Right lobe of liver (tissue), 6 donors: Measurements from ENCODE around the gene TPPP. TPM values are rescaled to one million over a fixed set of nuclear protein-coding genes. Genes with fewer than 3 reads are reported as not detected.

ENCODE experiments used
- ATAC-seq, 4 donors: fragments of 200-7000 bp; cut with Tn5 transposase; one replicate each; pipeline ENCODE4 v1.9.1; 2020; ENCODE audit warnings: mild to moderate bottlenecking in 4 of 4, moderate library complexity in 4 of 4
- DNase-seq, 3 donors: peaks; one replicate each; pipeline ENCODE4 v3.0.0-alpha.2; 2020
- H3K27ac ChIP-seq, 3 donors: fragments of 200-600 bp; one replicate each; pipeline ENCODE4 v1.8.0; 2022
- H3K27me3 ChIP-seq, 2 donors: fragments of 200-600 bp; one replicate each; pipeline ENCODE4 v1.8.0; 2022
- H3K36me3 ChIP-seq, 4 donors: fragments of 200-600 bp; sonication (generic) in 1 of 4; one replicate each; pipeline versions ENCODE4 v1.5.1 to v1.8.0; 2017 to 2022; ENCODE audit warnings: control low read depth in 1 of 4
- H3K4me1 ChIP-seq, 4 donors: fragments of 200-600 bp; sonication (generic) in 1 of 4; one replicate each; pipeline versions ENCODE4 v1.5.1 to v1.8.0; 2017 to 2022; ENCODE audit warnings: control low read depth in 1 of 4
- H3K4me3 ChIP-seq, 3 donors: fragments of 200-600 bp; one replicate each; pipeline ENCODE4 v1.8.0; 2022
- H3K9me3 ChIP-seq, 4 donors: fragments of 200-600 bp; sonication (generic) in 1 of 4; one replicate each; pipeline versions ENCODE4 v1.5.1 to v1.8.0; 2017 to 2022; ENCODE audit warnings: control low read depth in 1 of 4
- POLR2A ChIP-seq: fragments of 450-650 bp; IDR thresholded peaks from one replicate; pipeline ENCODE4 v1.6.1; 2017; ENCODE audit warnings: antibody characterized with exemption, mild to moderate bottlenecking
- WGBS: methylation state at CpG from one replicate; pipeline ENCODE4 v1.1.6; 2018; ENCODE audit warnings: low coverage, low lambda C conversion rate; ENCODE audit not compliant: insufficient coverage; ENCODE audit errors: missing lambda C conversion rate; 5-methylcytosine and 5-hydroxymethylcytosine counted together
- intact Hi-C, 2 donors: fragments of 100-400 bp; cut with DNase I; formaldehyde crosslinking; loops; one replicate each; pipeline versions ENCODE4 v1.11.2 to v1.14.1; 2022
- total RNA-seq, 6 experiments: library from RNA; depleted of rRNA in 2 of 6; stranded (reverse); fragments of >200 nt in 2 of 6; fragmentation: NEBNext Ultra II Directional in 3 of 6; extraction: Animal tissue kit (Norgen Biotek cat#: 25700) in 3 of 6; gene quantifications; one replicate each; pipeline versions ENCODE4 v1.1.0 to v1.2.4, GENCODE V29; 2016 to 2023
- TF ChIP-seq, protein P1 (sequence below), 4 donors: fragments of 200-600 bp in 3 of 4; fragments of 450-650 bp in 1 of 4; IDR thresholded peaks; one replicate each; pipeline versions ENCODE4 v1.5.1 to v1.8.0; 2016 to 2022; ENCODE audit warnings: antibody characterized with exemption in 4 of 4, mild to moderate bottlenecking in 2 of 4
- donor health status: DM: no; HTN: yes; CAD: no.
- donor health status: DM: no; HTN: no; CAD: no.
- donor health status: DM: no; HTN: no; CAD: no.
- donor health status: DM: no; HTN: yes; CAD: no.
- donor health status: DM: no; HTN: yes; CAD: no.

Gene TPPP
- total RNA-seq, 6 experiments from 2014 or later = 1.9 to 4.3 (median 2.4) TPM

DNA sequence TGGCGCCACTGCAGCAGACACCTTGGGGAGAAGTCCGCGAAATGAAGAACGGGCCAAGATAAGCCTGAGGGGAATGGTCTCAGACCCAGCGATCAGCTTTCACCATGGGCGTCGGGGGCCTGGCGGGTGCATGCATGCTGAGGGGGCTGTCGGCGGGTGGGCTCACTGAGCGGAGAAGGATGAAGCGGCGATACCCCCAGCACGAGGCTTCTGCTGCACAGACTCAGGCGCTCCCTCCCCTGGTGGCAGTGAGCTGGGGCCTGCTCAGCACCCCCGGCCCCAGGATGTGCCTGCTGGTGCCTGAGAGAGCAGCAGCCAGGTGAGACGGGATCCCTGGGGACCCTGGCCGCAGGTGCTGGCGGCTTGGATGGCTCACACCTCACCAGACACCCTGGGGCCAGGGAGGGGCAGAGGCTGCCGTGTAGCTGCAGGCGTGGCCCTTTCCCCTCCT, 49.8 kb downstream of the TPPP start:
- no peaks in the 10 kb centered on the region for H3K9me3 ChIP-seq
- no peaks in the 10 kb centered on the region for H3K27me3 ChIP-seq
- no peaks in the 10 kb centered on the region for H3K4me1 ChIP-seq
- no peak for TF ChIP-seq POLR2A
- TF ChIP-seq, protein P1, sequence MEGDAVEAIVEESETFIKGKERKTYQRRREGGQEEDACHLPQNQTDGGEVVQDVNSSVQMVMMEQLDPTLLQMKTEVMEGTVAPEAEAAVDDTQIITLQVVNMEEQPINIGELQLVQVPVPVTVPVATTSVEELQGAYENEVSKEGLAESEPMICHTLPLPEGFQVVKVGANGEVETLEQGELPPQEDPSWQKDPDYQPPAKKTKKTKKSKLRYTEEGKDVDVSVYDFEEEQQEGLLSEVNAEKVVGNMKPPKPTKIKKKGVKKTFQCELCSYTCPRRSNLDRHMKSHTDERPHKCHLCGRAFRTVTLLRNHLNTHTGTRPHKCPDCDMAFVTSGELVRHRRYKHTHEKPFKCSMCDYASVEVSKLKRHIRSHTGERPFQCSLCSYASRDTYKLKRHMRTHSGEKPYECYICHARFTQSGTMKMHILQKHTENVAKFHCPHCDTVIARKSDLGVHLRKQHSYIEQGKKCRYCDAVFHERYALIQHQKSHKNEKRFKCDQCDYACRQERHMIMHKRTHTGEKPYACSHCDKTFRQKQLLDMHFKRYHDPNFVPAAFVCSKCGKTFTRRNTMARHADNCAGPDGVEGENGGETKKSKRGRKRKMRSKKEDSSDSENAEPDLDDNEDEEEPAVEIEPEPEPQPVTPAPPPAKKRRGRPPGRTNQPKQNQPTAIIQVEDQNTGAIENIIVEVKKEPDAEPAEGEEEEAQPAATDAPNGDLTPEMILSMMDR (IDR thresholded peaks at IDR 0.05) = no peak
- no peak overlapping the region for H3K27ac ChIP-seq
- WGBS = no CpG with 5 or more reads among the region's 21 CpGs
- ATAC-seq (no peak), DNase-seq (peak in 1 of 3 donors; percentile 12)
- H3K36me3 ChIP-seq = peaks cover 0 to 2% (median under 1%) of the 10 kb centered on the region in 4 donors
- H3K4me3 ChIP-seq = no peak overlapping the region
- intact Hi-C loops = no loop called here

DNA sequence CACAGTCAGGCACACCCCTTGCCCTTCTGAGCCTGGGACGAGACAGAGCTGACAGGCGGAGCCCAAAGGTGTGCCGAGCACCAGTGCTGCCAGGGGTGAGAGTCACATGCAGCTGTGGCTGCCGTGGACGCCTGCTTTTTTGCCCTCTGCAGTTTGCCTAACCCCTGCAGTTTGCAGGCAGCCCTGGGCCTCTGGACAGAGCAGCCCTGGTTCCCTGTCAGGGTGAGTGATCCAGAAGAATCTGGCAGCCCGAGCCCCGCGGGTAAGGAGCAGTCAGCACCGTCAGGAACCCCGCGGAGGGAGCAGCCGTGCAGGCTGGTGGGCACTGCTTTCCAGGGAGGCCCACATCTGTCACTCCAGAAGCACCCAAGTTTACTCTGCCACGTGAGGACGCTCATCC, 50.7 kb downstream of the TPPP start:
- H3K4me3 ChIP-seq = no peak overlapping the region
- no peak for TF ChIP-seq POLR2A
- TF ChIP-seq, protein P1 (IDR thresholded peaks at IDR 0.05) = no peak
- ATAC-seq (no peak), DNase-seq (peak in 2 of 3 donors; percentile 16 to 38)
- H3K27me3 ChIP-seq = no peaks in the 10 kb centered on the region
- H3K27ac ChIP-seq = no peak overlapping the region
- peaks cover 0 to 2% (median under 1%) of the 10 kb centered on the region in 4 donors for H3K36me3 ChIP-seq
- no peaks in the 10 kb centered on the region for H3K9me3 ChIP-seq
- WGBS = no CpG with 5 or more reads among the region's 14 CpGs
- no peaks in the 10 kb centered on the region for H3K4me1 ChIP-seq
- intact Hi-C loops = no loop called here

DNA sequence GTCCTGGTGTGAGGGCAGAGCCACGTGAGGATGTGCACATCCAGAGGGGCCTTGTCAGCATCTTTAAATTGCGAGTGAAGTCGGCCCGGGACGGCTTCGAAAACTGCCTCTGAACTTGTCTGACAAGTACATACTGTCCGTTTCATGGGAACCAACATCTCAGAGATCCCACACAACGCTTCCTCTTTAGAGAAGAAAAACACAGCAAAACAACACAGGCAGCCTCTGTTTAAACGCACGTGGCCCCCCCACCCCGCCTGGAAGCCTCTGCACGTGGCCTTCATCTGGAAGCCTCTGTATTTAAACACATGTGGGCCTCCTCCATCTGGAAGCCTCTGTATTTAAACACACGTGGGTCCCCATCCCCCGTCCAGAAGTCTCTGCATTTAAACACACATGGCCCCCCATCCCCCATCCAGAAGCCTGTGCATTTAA, 51.8 kb downstream of the TPPP start:
- TF ChIP-seq, protein P1 (IDR thresholded peaks at IDR 0.05) = no peak
- no peak for TF ChIP-seq POLR2A
- Histone ChIP-seq H3K9me3 (no peaks in the 10 kb centered on the region), H3K4me1 (no peaks in the 10 kb centered on the region), H3K4me3 (no peak overlapping the region), H3K27me3 (no peaks in the 10 kb centered on the region), H3K36me3 (peaks cover 0 to 2% (median under 1%) of the 10 kb centered on the region in 4 donors), H3K27ac (no peak overlapping the region)
- intact Hi-C loops = no loop called here
- ATAC-seq (no peak), DNase-seq (no peak)
- 85% methylated on average over 4 of the region's 14 CpGs for WGBS

DNA sequence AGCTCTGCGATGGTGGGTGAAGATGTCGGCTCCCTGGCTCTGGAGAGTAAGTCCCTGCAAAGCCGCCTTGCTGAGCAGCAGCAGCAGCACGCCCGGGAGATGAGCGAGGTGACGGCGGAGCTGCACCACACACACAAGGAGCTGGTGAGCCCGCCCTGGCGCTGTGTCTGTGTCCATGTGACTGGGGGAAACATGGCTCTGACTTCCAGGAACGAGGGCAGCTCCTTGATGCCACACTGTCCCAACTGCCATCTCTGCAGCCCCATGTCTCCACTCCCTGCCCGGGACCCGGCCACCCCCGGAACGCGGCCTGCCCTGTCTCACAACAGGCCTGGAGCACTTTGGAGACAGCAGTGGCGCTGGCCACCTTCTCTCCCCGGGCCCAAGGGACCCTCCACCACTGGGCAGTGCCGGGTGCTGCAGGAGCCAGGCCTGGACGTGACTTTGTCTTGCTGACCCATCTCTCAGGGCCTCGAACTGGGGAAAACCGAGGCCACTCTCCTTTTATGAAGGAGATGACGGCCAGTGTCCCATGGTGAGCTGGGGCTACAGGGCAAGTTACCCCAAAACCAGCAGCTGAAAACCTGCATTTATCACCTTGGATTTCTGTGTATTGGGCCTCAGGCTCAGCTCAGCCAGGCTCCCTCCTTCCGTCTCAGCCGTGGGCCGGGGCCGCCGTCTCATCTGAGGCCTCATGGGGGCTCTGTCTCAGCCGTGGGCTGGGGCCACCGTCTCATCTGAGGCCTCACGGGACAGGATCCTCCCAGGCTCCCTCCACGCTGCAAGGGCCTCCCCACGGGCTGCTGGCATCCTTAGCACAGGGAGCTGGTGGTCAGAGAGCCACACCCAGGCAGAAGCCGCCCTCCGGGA, 52.5 kb downstream of the TPPP start:
- Histone ChIP-seq H3K4me1 (no peaks in the 10 kb centered on the region), H3K4me3 (no peak overlapping the region), H3K9me3 (no peaks in the 10 kb centered on the region), H3K27ac (no peak overlapping the region), H3K27me3 (no peaks in the 10 kb centered on the region), H3K36me3 (peaks cover 0 to 2% (median 1%) of the 10 kb centered on the region in 4 donors)
- ATAC-seq (no peak), DNase-seq (peak in 2 of 3 donors; percentile 16 to 37)
- TF ChIP-seq, protein P1 (IDR thresholded peaks at IDR 0.05) = no peak
- TF ChIP-seq POLR2A = no peak
- intact Hi-C loops = no loop called here
- WGBS = 80% methylated on average over 5 of the region's 35 CpGs
